ENCODE data around the gene TNFSF12. TPM values are rescaled to one million over a fixed set of nuclear protein-coding genes. Genes with fewer than 3 reads are reported as not detected.

Gene TNFSF12
- total RNA-seq, 3 donors from 2014 or later = 39.3 to 65.3 (median 41.1) TPM

DNA sequence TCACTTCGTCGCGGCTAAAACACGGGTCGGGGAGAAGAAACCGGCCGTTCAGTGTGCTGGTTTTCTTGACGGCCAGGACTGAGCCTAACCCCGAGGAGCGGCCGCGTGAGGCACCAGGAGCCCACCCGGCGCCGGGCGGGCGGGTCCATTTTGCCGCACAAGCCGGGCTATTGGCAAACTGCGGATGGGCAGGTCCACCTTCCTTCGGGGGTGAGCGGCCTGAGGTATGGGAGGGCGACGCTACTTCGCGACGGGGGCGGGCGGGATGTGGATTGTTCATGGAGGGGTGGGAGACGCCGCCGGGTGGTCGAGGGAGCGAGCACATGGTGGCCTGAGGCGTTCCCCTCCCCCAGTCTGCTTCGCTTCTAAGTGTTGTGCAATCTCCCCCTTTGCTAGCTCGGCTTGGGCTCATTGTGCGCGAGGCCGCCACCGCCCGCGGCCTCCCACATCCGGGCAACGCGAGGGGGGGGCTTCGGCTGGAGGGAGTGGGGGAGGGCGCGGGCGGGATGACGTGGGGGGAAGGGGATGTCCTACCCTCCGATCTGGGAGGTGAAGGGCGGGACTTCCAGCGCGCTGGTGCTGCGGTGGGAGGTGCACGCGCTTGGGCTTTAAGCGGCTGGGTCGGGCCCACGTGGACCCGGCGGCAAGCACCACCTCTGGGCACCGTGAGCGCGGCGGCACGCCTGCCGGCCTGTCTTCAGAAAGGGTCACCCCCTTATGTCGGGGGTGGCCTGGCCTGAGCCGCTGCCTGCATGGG lies 24.6 kb downstream of the TNFSF12 start:
- no peaks in the 10 kb centered on the region for H3K9me3 ChIP-seq
- H3K36me3 ChIP-seq = peaks cover 16% of the 10 kb centered on the region
- H3K4me1 ChIP-seq = peaks cover 8 to 9% of the 10 kb centered on the region in 2 donors
- peak overlapping the region; percentile 92 to 100 (median 100) for H3K4me3 ChIP-seq
- peak overlapping the region; percentile 98 for H3K27ac ChIP-seq
- H3K27me3 ChIP-seq = no peaks in the 10 kb centered on the region
- intact Hi-C loops (cut with DNase I; ENCODE audit: low total_unique reads) = no loop called here
- peak; percentile 87 to 91 for DNase-seq (ENCODE audit: low spot score in 2 of 2)
- TF ChIP-seq POLR2AphosphoS5 (IDR thresholded peaks at IDR 0.05) = peak; percentile 87 to 98 (median 93)
- no peak for TF ChIP-seq POLR2A (IDR thresholded peaks at IDR 0.05)

GRCh38 chr17:7574176-7574953 lies 25.5 kb downstream of the TNFSF12 start:
- Histone ChIP-seq H3K4me3 (peak overlapping the region; percentile 92 to 100 (median 100)), H3K36me3 (peaks cover 16% of the 10 kb centered on the region), H3K27ac (peak overlapping the region; percentile 98), H3K9me3 (no peaks in the 10 kb centered on the region), H3K4me1 (peaks cover 9 to 11% of the 10 kb centered on the region in 2 donors), H3K27me3 (no peaks in the 10 kb centered on the region)
- no peak for TF ChIP-seq CTCF (IDR thresholded peaks at IDR 0.05)
- TF ChIP-seq POLR2AphosphoS5 (IDR thresholded peaks at IDR 0.05) = peak in 1 of 3 donors; percentile 22
- no peak for TF ChIP-seq POLR2A (IDR thresholded peaks at IDR 0.05)
- DNase-seq (ENCODE audit: low spot score in 2 of 2) = no peak
- intact Hi-C loops (cut with DNase I; ENCODE audit: low total_unique reads) = no loop called here

GRCh38 chr17:7575481-7575883 lies 26.6 kb downstream of the TNFSF12 start:
- Histone ChIP-seq H3K27ac (peak overlapping the region; percentile 98), H3K9me3 (no peaks in the 10 kb centered on the region), H3K4me3 (peak overlapping the region in 2 of 3 donors; percentile 2 to 92), H3K36me3 (peaks cover 16% of the 10 kb centered on the region), H3K27me3 (no peaks in the 10 kb centered on the region), H3K4me1 (peaks cover 13 to 16% of the 10 kb centered on the region in 2 donors)
- intact Hi-C loops (cut with DNase I; ENCODE audit: low total_unique reads) = no loop called here
- no peak for DNase-seq (ENCODE audit: low spot score in 2 of 2)
- TF ChIP-seq POLR2AphosphoS5 (IDR thresholded peaks at IDR 0.05) (no peak), POLR2A (IDR thresholded peaks at IDR 0.05) (no peak), CTCF (IDR thresholded peaks at IDR 0.05) (no peak)

DNA sequence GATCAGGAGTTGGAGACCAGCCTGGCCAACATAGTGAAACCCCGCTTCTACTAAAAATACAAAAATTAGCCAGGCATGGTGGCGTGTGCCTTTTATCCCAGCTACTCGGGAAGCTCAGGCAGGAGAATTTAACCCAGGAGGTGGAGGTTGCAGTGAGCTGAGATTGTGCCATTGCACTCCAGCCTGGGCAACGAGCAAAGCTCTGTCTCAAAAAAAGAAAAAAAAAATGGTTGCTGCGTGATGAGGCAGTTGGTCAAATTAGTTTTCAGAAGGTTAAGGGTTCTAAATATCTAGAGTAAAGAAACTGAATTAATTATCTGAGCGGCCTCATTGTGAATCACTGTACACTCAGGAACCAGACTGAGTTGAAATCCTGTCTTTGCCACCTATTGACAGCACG lies 27.1 kb downstream of the TNFSF12 start:
- intact Hi-C loops (cut with DNase I; ENCODE audit: low total_unique reads) = no loop called here
- H3K9me3 ChIP-seq = no peaks in the 10 kb centered on the region
- peaks cover 13 to 16% of the 10 kb centered on the region in 2 donors for H3K4me1 ChIP-seq
- peak overlapping the region in 1 of 2 donors; percentile 98 for H3K27ac ChIP-seq
- H3K27me3 ChIP-seq = no peaks in the 10 kb centered on the region
- DNase-seq (ENCODE audit: low spot score in 2 of 2) = no peak
- TF ChIP-seq POLR2AphosphoS5 (IDR thresholded peaks at IDR 0.05) (no peak), POLR2A (IDR thresholded peaks at IDR 0.05) (no peak), CTCF (IDR thresholded peaks at IDR 0.05) (no peak)
- H3K36me3 ChIP-seq = peaks cover 16% of the 10 kb centered on the region
- H3K4me3 ChIP-seq = peak overlapping the region in 2 of 3 donors; percentile 2 to 92

DNA sequence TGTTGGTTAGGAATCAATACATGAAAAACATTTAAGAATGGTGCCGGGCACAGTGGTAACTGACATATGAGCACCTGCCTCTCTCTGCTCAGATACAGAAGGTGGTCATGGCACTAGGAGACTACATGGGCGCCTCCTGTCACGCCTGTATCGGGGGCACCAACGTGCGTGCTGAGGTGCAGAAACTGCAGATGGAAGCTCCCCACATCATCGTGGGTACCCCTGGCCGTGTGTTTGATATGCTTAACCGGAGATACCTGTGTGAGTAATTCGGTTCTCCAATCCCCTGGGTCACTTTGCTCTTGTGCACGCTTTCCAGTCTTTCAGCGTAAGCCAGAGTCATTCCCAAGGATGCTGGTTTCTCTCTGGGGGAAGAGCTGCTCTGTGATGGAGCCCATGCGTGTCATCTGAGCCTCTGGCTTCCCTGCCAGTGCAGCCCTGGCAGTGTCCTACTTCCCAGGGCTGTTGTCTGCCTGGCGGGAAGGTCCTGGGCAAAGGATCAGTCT lies 27.6 kb downstream of the TNFSF12 start:
- Histone ChIP-seq H3K4me1 (peaks cover 13 to 16% of the 10 kb centered on the region in 2 donors), H3K27me3 (no peaks in the 10 kb centered on the region), H3K4me3 (no peak overlapping the region), H3K27ac (no peak overlapping the region), H3K36me3 (peaks cover 16% of the 10 kb centered on the region), H3K9me3 (no peaks in the 10 kb centered on the region)
- no peak for DNase-seq (ENCODE audit: low spot score in 2 of 2)
- no peak for TF ChIP-seq CTCF (IDR thresholded peaks at IDR 0.05)
- no peak for TF ChIP-seq POLR2AphosphoS5 (IDR thresholded peaks at IDR 0.05)
- TF ChIP-seq POLR2A (IDR thresholded peaks at IDR 0.05) = no peak
- intact Hi-C loops (cut with DNase I; ENCODE audit: low total_unique reads) = no loop called here
